Liver (tissue), 9 donors: ENCODE measurements around the gene CD3D. TPM values are rescaled to one million over a fixed set of nuclear protein-coding genes. Genes with fewer than 3 reads are reported as not detected.

Experiments
- DNase-seq: peaks from one replicate; pipeline ENCODE4 v3.0.0-alpha.2; 2017; ENCODE audit warnings: low spot score
- H3K27ac ChIP-seq, 2 donors: one replicate each; pipeline ENCODE4 v1.7.0; 2013; ENCODE audit warnings: inconsistent platforms in 2 of 2, low read length in 2 of 2, control low read depth in 1 of 2, low read depth in 1 of 2, mild to moderate bottlenecking in 1 of 2
- H3K27me3 ChIP-seq, 4 donors: one replicate each; pipeline versions ENCODE4 v1.6.1 to v1.7.0; 2013; ENCODE audit warnings: low read length in 3 of 4, inconsistent platforms in 1 of 4, mild to moderate bottlenecking in 1 of 4, moderate library complexity in 1 of 4; ENCODE audit not compliant: control insufficient read depth in 4 of 4, insufficient read depth in 4 of 4
- H3K36me3 ChIP-seq, 4 donors: one replicate each; pipeline versions ENCODE4 v1.6.1 to v1.7.0; 2013; ENCODE audit warnings: low read length in 3 of 4, mild to moderate bottlenecking in 3 of 4, low read depth in 1 of 4, moderate library complexity in 1 of 4; ENCODE audit not compliant: control insufficient read depth in 4 of 4, insufficient read depth in 3 of 4
- H3K4me1 ChIP-seq, 4 donors: one replicate each; pipeline versions ENCODE4 v1.6.1 to v1.7.0; 2013; ENCODE audit warnings: low read length in 3 of 4, mild to moderate bottlenecking in 3 of 4, moderate library complexity in 1 of 4; ENCODE audit not compliant: control insufficient read depth in 4 of 4, insufficient read depth in 4 of 4
- H3K4me3 ChIP-seq, 3 donors: one replicate each; pipeline versions ENCODE4 v1.6.1 to v1.7.0; 2013; ENCODE audit warnings: low read length in 3 of 3, control low read depth in 1 of 3, low read depth in 1 of 3, mild to moderate bottlenecking in 1 of 3
- H3K9ac ChIP-seq, 2 donors: one replicate each; pipeline ENCODE4 v1.7.0; 2013; ENCODE audit warnings: low read length in 2 of 2, mild to moderate bottlenecking in 2 of 2, moderate library complexity in 2 of 2, control low read depth in 1 of 2, low read depth in 1 of 2
- H3K9me3 ChIP-seq, 4 donors: one replicate each; pipeline versions ENCODE4 v1.6.1 to v1.7.0; 2013; ENCODE audit warnings: low read length in 3 of 4; ENCODE audit not compliant: control insufficient read depth in 4 of 4
- ATF3 ChIP-seq: IDR thresholded peaks from 2 replicates; pipeline ENCODE4 v1.6.1; 2016; ENCODE audit warnings: antibody characterized with exemption
- CTCF ChIP-seq: fragments of 150-350 bp; IDR thresholded peaks from 2 replicates; pipeline ENCODE4 v1.5.1; 2017; ENCODE audit warnings: improper control_type of control experiment, low read depth, low read length; ENCODE audit not compliant: missing input control
- EGR1 ChIP-seq, 2 donors: IDR thresholded peaks; 2 replicates each; pipeline ENCODE4 v1.6.1; 2016 to 2018; ENCODE audit warnings: antibody characterized with exemption in 2 of 2, low read depth in 2 of 2
- FOXA1 ChIP-seq: IDR thresholded peaks from 2 replicates; pipeline ENCODE4 v1.6.1; 2016; ENCODE audit warnings: antibody characterized with exemption
- FOXA2 ChIP-seq: IDR thresholded peaks from 2 replicates; pipeline ENCODE4 v1.6.1; 2016; ENCODE audit warnings: antibody characterized with exemption
- GABPA ChIP-seq, 2 donors: IDR thresholded peaks in 1 of 2; conservative IDR thresholded peaks in 1 of 2; 2 replicates each; pipeline ENCODE4 v1.6.1; 2016; ENCODE audit warnings: antibody characterized with exemption in 2 of 2, mild to moderate bottlenecking in 1 of 2, moderate library complexity in 1 of 2
- HNF4A ChIP-seq, 2 donors: conservative IDR thresholded peaks; 2 replicates each; pipeline ENCODE4 v1.6.1; 2016; ENCODE audit warnings: antibody characterized with exemption in 2 of 2, mild to moderate bottlenecking in 2 of 2
- HNF4G ChIP-seq: IDR thresholded peaks from 2 replicates; pipeline ENCODE4 v1.6.1; 2016; ENCODE audit warnings: antibody characterized with exemption
- JUND ChIP-seq, 2 donors: IDR thresholded peaks; 2 replicates each; pipeline ENCODE4 v1.6.1; 2016; ENCODE audit warnings: antibody characterized with exemption in 2 of 2
- MAX ChIP-seq: IDR thresholded peaks from 2 replicates; pipeline ENCODE4 v1.6.1; 2016; ENCODE audit warnings: antibody characterized with exemption
- NR2F2 ChIP-seq: IDR thresholded peaks from 2 replicates; pipeline ENCODE4 v1.6.1; 2016; ENCODE audit warnings: antibody characterized with exemption
- RAD21 ChIP-seq, 2 donors: IDR thresholded peaks; 2 replicates each; pipeline ENCODE4 v1.6.1; 2016; ENCODE audit warnings: antibody characterized with exemption in 2 of 2, mild to moderate bottlenecking in 2 of 2
- REST ChIP-seq: IDR thresholded peaks from 2 replicates; pipeline ENCODE4 v1.6.1; 2016; ENCODE audit warnings: antibody characterized with exemption, mild to moderate bottlenecking
- RXRA ChIP-seq, 2 donors: IDR thresholded peaks; 2 replicates each; pipeline ENCODE4 v1.6.1; 2017 to 2018; ENCODE audit warnings: antibody characterized with exemption in 2 of 2, mild to moderate bottlenecking in 1 of 2
- SP1 ChIP-seq: IDR thresholded peaks from 2 replicates; pipeline ENCODE4 v1.6.1; 2018; ENCODE audit warnings: antibody characterized with exemption, mild to moderate bottlenecking
- TAF1 ChIP-seq: conservative IDR thresholded peaks from 2 replicates; pipeline ENCODE4 v1.6.1; 2016; ENCODE audit warnings: antibody characterized with exemption, mild to moderate bottlenecking
- YY1 ChIP-seq: IDR thresholded peaks from 2 replicates; pipeline ENCODE4 v1.6.1; 2016; ENCODE audit warnings: antibody characterized with exemption, mild to moderate bottlenecking
- ZBTB33 ChIP-seq: IDR thresholded peaks from 2 replicates; pipeline ENCODE4 v1.6.1; 2016; ENCODE audit warnings: antibody characterized with exemption
- WGBS: extraction: QIAGEN DNeasy Blood & Tissue Kit; methylation state at CpG from one replicate; pipeline ENCODE4 v1.1.7; 2013; 5-methylcytosine and 5-hydroxymethylcytosine counted together
- polyA plus RNA-seq, 2 donors: library from polyadenylated mRNA; stranded (reverse) in 1 of 2; unstranded in 1 of 2; fragments of 200-250 nt in 1 of 2; fragments of >200 nt in 1 of 2; fragmentation: Nextera tagmentation in 1 of 2; extraction: Ambion mirVana in 1 of 2; gene quantifications; one replicate each; pipeline versions ENCODE4 v1.2.1 to v1.2.3, GENCODE V29; 2013 to 2015
- total RNA-seq, 2 donors: library from RNA; depleted of rRNA; stranded (reverse); fragments of >200 nt; gene quantifications; one replicate each; pipeline ENCODE4 v1.2.3, GENCODE V29; 2014
- donor health status: healthy.
- donor health status: healthy.
- donor health status: healthy.
- donor health status: healthy.
- donor health status: healthy.

CD3D gene
- total and polyA plus RNA-seq, 4 donors: 1.1 to 1.6 (median 1.2) TPM

GRCh38 chr11:118295199-118295598 lies 47.3 kb downstream of the CD3D start:
- no peak for TF ChIP-seq HNF4G
- no peak for TF ChIP-seq REST
- TF ChIP-seq FOXA2: no peak
- TF ChIP-seq ATF3: no peak
- TF ChIP-seq MAX: no peak
- TF ChIP-seq TAF1: no peak
- no peak for TF ChIP-seq SP1
- TF ChIP-seq CTCF: no peak
- TF ChIP-seq ZBTB33: no peak
- TF ChIP-seq NR2F2: no peak
- TF ChIP-seq FOXA1: no peak
- no peak for TF ChIP-seq RAD21 (IDR thresholded peaks at IDR 0.05)
- no peak for TF ChIP-seq RXRA (IDR thresholded peaks at IDR 0.05)
- no peak for TF ChIP-seq EGR1 (IDR thresholded peaks at IDR 0.05; ENCODE audit: low read depth in 2 of 2)
- TF ChIP-seq HNF4A (conservative IDR thresholded peaks at IDR 0.05): no peak
- no peak for TF ChIP-seq GABPA (IDR thresholded peaks at IDR 0.05 in 1 of 2, conservative IDR thresholded peaks at IDR 0.05 in 1 of 2)
- TF ChIP-seq JUND (IDR thresholded peaks at IDR 0.05): no peak
- no peak for TF ChIP-seq YY1

More at GRCh38 chr11:118295199-118295598, 47.3 kb downstream of the CD3D start:
- no peak for DNase-seq
- no peaks in the 10 kb centered on the region for H3K36me3 ChIP-seq
- no peaks in the 10 kb centered on the region for H3K27me3 ChIP-seq
- no peak overlapping the region for H3K9ac ChIP-seq
- 75% methylated on average over 5 of the region's 5 CpGs for WGBS
- no peak overlapping the region for H3K4me3 ChIP-seq
- H3K4me1 ChIP-seq: peaks cover 0 to 7% (median 1%) of the 10 kb centered on the region in 4 donors
- no peaks in the 10 kb centered on the region for H3K9me3 ChIP-seq
- no peak overlapping the region for H3K27ac ChIP-seq
